K562 (cell line): ENCODE data around the gene MRPL40. TPM values are rescaled to one million over a fixed set of nuclear protein-coding genes. Genes with fewer than 3 reads are reported as not detected.
A peak's percentile ranks its signal among the peaks of the same experiment; 100 is the strongest.

ENCODE experiments used
- C11orf30 ChIP-seq: fragments of 450-650 bp; IDR thresholded peaks from 2 replicates; pipeline ENCODE4 v1.6.1; 2016; ENCODE audit warnings: low read depth, mild to moderate bottlenecking
- CEBPG ChIP-seq, 3 experiments: fragments of 200-800 bp in 1 of 3; sonication (Bioruptor generic) in 1 of 3; sonication (generic) in 1 of 3; formaldehyde crosslinking in 1 of 3; IDR thresholded peaks in 2 of 3; conservative IDR thresholded peaks in 1 of 3; 2 replicates each; pipeline versions ENCODE4 v1.6.1 to v1.8.0; 2016 to 2022; ENCODE audit warnings: missing compliant biosample characterization in 2 of 3, missing genetic modification characterization in 2 of 3, mild to moderate bottlenecking in 1 of 3, missing genetic modification reagents in 1 of 3
- COPS2 ChIP-seq: fragments of 450-650 bp; conservative IDR thresholded peaks from 2 replicates; pipeline ENCODE4 v1.6.1; 2016; ENCODE audit warnings: mild to moderate bottlenecking, moderate library complexity
- CREB1 ChIP-seq, 2 experiments: sonication (generic) in 1 of 2; formaldehyde crosslinking in 1 of 2; IDR thresholded peaks; 2 replicates each; pipeline versions ENCODE4 v1.6.1 to v1.8.0; 2012 to 2022; ENCODE audit warnings: inconsistent platforms in 1 of 2, mild to moderate bottlenecking in 1 of 2, missing genetic modification reagents in 1 of 2, moderate library complexity in 1 of 2
- CXXC5 ChIP-seq: fragments of 250-450 bp; sonication (Bioruptor Pico); IDR thresholded peaks from 2 replicates; pipeline ENCODE4 v1.8.0; 2022; ENCODE audit warnings: inconsistent platforms, mild to moderate bottlenecking, moderate library complexity
- ERF ChIP-seq: fragments of 450-650 bp; formaldehyde crosslinking; IDR thresholded peaks from 2 replicates; pipeline ENCODE4 v1.4.0; 2020; ENCODE audit warnings: mild to moderate bottlenecking, mixed read lengths
- ETV1 ChIP-seq: fragments of 450-650 bp; conservative IDR thresholded peaks from 2 replicates; pipeline ENCODE4 v1.6.1; 2016; ENCODE audit warnings: missing genetic modification characterization, control low read depth, low read depth, missing compliant biosample characterization
- FOXA3 ChIP-seq, 2 experiments: fragments of 450-650 bp in 1 of 2; sonication (generic) in 1 of 2; formaldehyde crosslinking; IDR thresholded peaks in 1 of 2; conservative IDR thresholded peaks in 1 of 2; 2 replicates each; pipeline versions ENCODE4 v1.4.0 to v1.8.0; 2020 to 2022; ENCODE audit warnings: mild to moderate bottlenecking in 2 of 2, missing genetic modification reagents in 1 of 2
- FOXP1 ChIP-seq: sonication (generic); formaldehyde crosslinking; IDR thresholded peaks from 2 replicates; pipeline ENCODE4 v1.8.0; 2022; ENCODE audit warnings: mild to moderate bottlenecking, missing genetic modification reagents
- GABPA ChIP-seq: fragments of 200-800 bp; sonication (Bioruptor generic); conservative IDR thresholded peaks from 2 replicates; pipeline ENCODE4 v1.6.1; 2016; ENCODE audit warnings: low read depth, missing genetic modification characterization, missing compliant biosample characterization
- HCFC1 ChIP-seq: IDR thresholded peaks from 2 replicates; pipeline ENCODE4 v1.6.1; 2012; ENCODE audit warnings: low read depth, low read length, improper control_type of control experiment
- HNRNPL ChIP-seq: fragments of 200-400 bp; formaldehyde crosslinking; IDR thresholded peaks from 2 replicates; pipeline ENCODE4 v1.6.1; 2017; ENCODE audit warnings: low read depth, mild to moderate bottlenecking, low read length
- HOXB6 ChIP-seq: fragments of 250-450 bp; sonication (Bioruptor Pico); IDR thresholded peaks from 2 replicates; pipeline ENCODE4 v1.5.1; 2022; ENCODE audit warnings: mild to moderate bottlenecking, borderline replicate concordance
- LEF1 ChIP-seq: fragments of 450-650 bp; IDR thresholded peaks from 2 replicates; pipeline ENCODE4 v1.6.1; 2016; ENCODE audit warnings: mild to moderate bottlenecking
- MAFK ChIP-seq: IDR thresholded peaks from 2 replicates; pipeline ENCODE4 v1.6.1; 2011; ENCODE audit warnings: low read length, improper control_type of control experiment
- MAZ ChIP-seq, 2 experiments: fragments of 450-650 bp in 1 of 2; sonication (generic) in 1 of 2; formaldehyde crosslinking; IDR thresholded peaks in 1 of 2; conservative IDR thresholded peaks in 1 of 2; 2 replicates each; pipeline versions ENCODE4 v1.4.0 to v1.5.0; 2020; ENCODE audit warnings: mild to moderate bottlenecking in 1 of 2, missing genetic modification reagents in 1 of 2
- MECOM ChIP-seq: fragments of 250-450 bp; sonication (Bioruptor Pico); IDR thresholded peaks from 2 replicates; pipeline ENCODE4 v1.8.0; 2022; ENCODE audit warnings: inconsistent platforms
- MEF2D ChIP-seq: conservative IDR thresholded peaks from 2 replicates; pipeline ENCODE4 v1.6.1; 2016; ENCODE audit warnings: low read depth, missing genetic modification characterization, missing compliant biosample characterization
- MEIS2 ChIP-seq: fragments of 450-650 bp; IDR thresholded peaks from 2 replicates; pipeline ENCODE4 v1.6.1; 2014; ENCODE audit warnings: mild to moderate bottlenecking; ENCODE audit not compliant: partially characterized antibody
- NR2C2 ChIP-seq, 2 experiments: fragments of 200-800 bp in 1 of 2; sonication (Bioruptor generic) in 1 of 2; sonication (generic) in 1 of 2; formaldehyde crosslinking in 1 of 2; IDR thresholded peaks; 2 replicates each; pipeline versions ENCODE4 v1.6.1 to v1.8.0; 2016 to 2022; ENCODE audit warnings: mild to moderate bottlenecking in 1 of 2, missing compliant biosample characterization in 1 of 2, missing genetic modification characterization in 1 of 2, missing genetic modification reagents in 1 of 2
- SIRT6 ChIP-seq: IDR thresholded peaks from one replicate; pipeline ENCODE4 v1.6.1; 2012; ENCODE audit warnings: low read depth, mild to moderate bottlenecking, control low read depth, inconsistent platforms, low read length, moderate library complexity
- TRIM28 ChIP-seq: fragments of 450-650 bp; IDR thresholded peaks from 2 replicates; pipeline ENCODE4 v1.6.1; 2017
- ZNF23 ChIP-seq: fragments of 250-450 bp; sonication (Bioruptor Pico); IDR thresholded peaks from 2 replicates; pipeline ENCODE4 v1.4.0; 2020; ENCODE audit warnings: mild to moderate bottlenecking
- ZNF324 ChIP-seq: fragments of 250-450 bp; sonication (Bioruptor Pico); IDR thresholded peaks from 2 replicates; pipeline ENCODE4 v1.4.0; 2020; ENCODE audit warnings: mild to moderate bottlenecking
- ZNF586 ChIP-seq: fragments of 450-650 bp; formaldehyde crosslinking; conservative IDR thresholded peaks from 2 replicates; pipeline ENCODE4 v1.4.0; 2020; ENCODE audit warnings: mild to moderate bottlenecking, moderate library complexity
- ZNF740 ChIP-seq, 3 experiments: fragments of 200-800 bp in 1 of 3; sonication (Bioruptor generic) in 1 of 3; sonication (generic) in 1 of 3; formaldehyde crosslinking in 1 of 3; IDR thresholded peaks; 2 replicates each; pipeline versions ENCODE4 v1.6.1 to v1.8.0; 2016 to 2022; ENCODE audit warnings: mild to moderate bottlenecking in 2 of 3, missing compliant biosample characterization in 2 of 3, missing genetic modification characterization in 2 of 3, missing genetic modification reagents in 1 of 3
- polyA plus RNA-seq, 8 experiments: library from polyadenylated mRNA; depleted of rRNA in 4 of 8; stranded (reverse) in 5 of 8; unstranded in 3 of 8; fragments of >200 nt; fragmentation: Nextera tagmentation in 2 of 8; fragmentation: Illumina TruSeq in 1 of 8; extraction: Ambion mirVana in 2 of 8; extraction: Trizol in 1 of 8; gene quantifications; 2 replicates each; pipeline versions ENCODE4 v1.2.1 to v1.2.3, GENCODE V29; 2011 to 2014; ENCODE audit warnings: inconsistent platforms in 1 of 8, missing spikeins in 1 of 8
- total RNA-seq, 7 experiments: library from RNA; depleted of rRNA in 6 of 7; stranded (reverse); fragments of >200 nt in 6 of 7; fragmentation: Illumina TruSeq in 2 of 7; extraction: Trizol in 2 of 7; gene quantifications; 2 replicates each; pipeline versions ENCODE4 v1.2.1 to v1.2.3, GENCODE V29; 2011 to 2021; ENCODE audit warnings: low replicate concordance in 1 of 7

Gene MRPL40
- total and polyA plus RNA-seq, 9 of the 15 experiments (the other 6 are each of a cell fraction or from before 2014, with no cell fraction given), result 132 to 652 (median 208) TPM

GRCh38 chr22:19419464-19420178, 12.7 kb upstream of the MRPL40 start (continued):
- peak; percentile 80; the same call in 1 of the 2 replicates for TF ChIP-seq HOXB6 (CRISPR knock-in tag)
- TF ChIP-seq MAZ (CRISPR knock-in tag; conservative IDR thresholded peaks at IDR 0.05 in 1 of 2, IDR thresholded peaks at IDR 0.05 in 1 of 2), result peak in 1 of 2 experiments; percentile 48; a peak in 3 of 4 replicates
- TF ChIP-seq TRIM28, result no peak
- 0 out of 2 replicates have a peak, but pooled peaks have one; percentile 59 for TF ChIP-seq MEF2D (tag)
- TF ChIP-seq HCFC1, result peak; percentile 47
- peak; percentile 65; the same call in 1 of the 2 replicates for TF ChIP-seq ZNF23 (CRISPR knock-in tag)
- TF ChIP-seq MECOM (CRISPR knock-in tag), result peak; percentile 96
- peak; percentile 45 for TF ChIP-seq SIRT6
- no peak for TF ChIP-seq ZNF740 (CRISPR knock-in tag; IDR thresholded peaks at IDR 0.05)
- TF ChIP-seq ZNF740 (tag; IDR thresholded peaks at IDR 0.05), result 0 out of 4 replicates have a peak, but pooled peaks of 1 of the 2 experiments have one; percentile 5
- TF ChIP-seq ETV1 (tag), result peak; percentile 86
- peak; percentile 84 for TF ChIP-seq CREB1 (IDR thresholded peaks at IDR 0.05)
- no peak for TF ChIP-seq CREB1 (CRISPR knock-in tag; IDR thresholded peaks at IDR 0.05)
- peak; percentile 26; the same call in 1 of the 2 replicates for TF ChIP-seq ERF (CRISPR knock-in tag)
- TF ChIP-seq ZNF324 (CRISPR knock-in tag), result 0 out of 2 replicates have a peak, but pooled peaks have one; percentile 43
- peak in 1 of 2 experiments; percentile 54; a peak in 2 of 4 replicates for TF ChIP-seq FOXA3 (CRISPR knock-in tag; conservative IDR thresholded peaks at IDR 0.05 in 1 of 2, IDR thresholded peaks at IDR 0.05 in 1 of 2)
- TF ChIP-seq NR2C2 (CRISPR knock-in tag; IDR thresholded peaks at IDR 0.05), result no peak; the same call in 1 of the 2 replicates
- TF ChIP-seq NR2C2 (tag; IDR thresholded peaks at IDR 0.05), result peak; percentile 65; the same call in 1 of the 2 replicates
- no peak for TF ChIP-seq HNRNPL
- TF ChIP-seq LEF1, result peak; percentile 30; the same call in 1 of the 2 replicates
- peak; percentile 79 for TF ChIP-seq GABPA (tag)
- TF ChIP-seq ZNF586, result 0 out of 2 replicates have a peak, but pooled peaks have one; percentile 36
- TF ChIP-seq C11orf30, result no peak
- peak; percentile 37; the same call in 1 of the 2 replicates for TF ChIP-seq MAFK
- no peak for TF ChIP-seq FOXP1 (CRISPR knock-in tag)
- TF ChIP-seq COPS2, result no peak
- TF ChIP-seq MEIS2, result peak; percentile 90
- peak; percentile 58 for TF ChIP-seq CXXC5 (CRISPR knock-in tag)
- no peak for TF ChIP-seq CEBPG (CRISPR knock-in tag; IDR thresholded peaks at IDR 0.05)
- TF ChIP-seq CEBPG (tag; conservative IDR thresholded peaks at IDR 0.05 in 1 of 2, IDR thresholded peaks at IDR 0.05 in 1 of 2), result peak; percentile 65 to 87
